GM08714 (cell line): ENCODE data around the gene ADPGK.
"Not testable (repeated sequence)": the region's sequence is repeated elsewhere in the genome, so short reads cannot be mapped to it uniquely, and the experiment has no call there.

Experiments used
- H3K4me3 ChIP-seq: fragments of 200-500 bp; sonication (Bioruptor generic); 2 replicates; pipeline ENCODE4 v1.5.1; 2014; ENCODE audit warnings: mild to moderate bottlenecking, low read length, inconsistent platforms
- ZNF274 ChIP-seq: IDR thresholded peaks from 2 replicates; pipeline ENCODE4 v1.6.1; 2012; ENCODE audit warnings: mild to moderate bottlenecking, low read depth, low read length

ADPGK gene

GRCh38 chr15:72783640-72784455, at the start of gene ADPGK:
Gene ADPGK (minus strand): TSS chr15:72783758. CDS start chr15:72783691, 67 bp downstream.
- no peak for TF ChIP-seq ZNF274
- H3K4me3 ChIP-seq, result peak within 1 kb of the TSS; percentile 80

GRCh38 chr15:72827226-72827625, 43.7 kb upstream of the ADPGK start:
- H3K4me3 ChIP-seq, result no peak overlapping the region
- no peak for TF ChIP-seq ZNF274

- TF ChIP-seq ZNF274, result no peak
These were observed 43.1 kb upstream of the ADPGK start for GRCh38 chr15:72826611-72827010.

DNA sequence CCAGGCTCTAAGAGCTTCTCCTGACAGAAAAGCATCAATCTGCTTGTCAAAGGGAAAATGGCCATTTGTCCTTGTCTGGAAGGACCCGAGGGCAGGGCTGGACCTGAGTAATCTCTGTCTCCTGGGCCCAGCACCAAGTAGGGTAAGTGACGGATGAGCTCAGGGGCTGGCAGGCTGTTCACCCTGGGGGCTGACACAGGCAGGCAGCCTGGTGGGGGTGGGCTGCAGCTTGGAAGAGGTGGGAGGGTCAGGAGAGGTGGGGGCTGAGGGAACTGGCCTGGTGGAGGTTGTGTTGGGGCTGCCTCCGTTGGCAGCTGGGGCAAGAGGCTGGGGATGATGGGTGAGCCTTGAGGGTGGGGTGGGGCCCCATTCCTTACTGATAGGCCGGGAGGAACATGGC, 42.3 kb upstream of the ADPGK start:
- H3K4me3 ChIP-seq, result no peak overlapping the region
- no peak for TF ChIP-seq ZNF274

More at GRCh38 chr15:72826611-72827010, 43.1 kb upstream of the ADPGK start:
- H3K4me3 ChIP-seq, result no peak overlapping the region

- TF ChIP-seq ZNF274, result no peak
- no peak overlapping the region for H3K4me3 ChIP-seq
These were observed 41.2 kb upstream of the ADPGK start for GRCh38 chr15:72824781-72825180.

DNA sequence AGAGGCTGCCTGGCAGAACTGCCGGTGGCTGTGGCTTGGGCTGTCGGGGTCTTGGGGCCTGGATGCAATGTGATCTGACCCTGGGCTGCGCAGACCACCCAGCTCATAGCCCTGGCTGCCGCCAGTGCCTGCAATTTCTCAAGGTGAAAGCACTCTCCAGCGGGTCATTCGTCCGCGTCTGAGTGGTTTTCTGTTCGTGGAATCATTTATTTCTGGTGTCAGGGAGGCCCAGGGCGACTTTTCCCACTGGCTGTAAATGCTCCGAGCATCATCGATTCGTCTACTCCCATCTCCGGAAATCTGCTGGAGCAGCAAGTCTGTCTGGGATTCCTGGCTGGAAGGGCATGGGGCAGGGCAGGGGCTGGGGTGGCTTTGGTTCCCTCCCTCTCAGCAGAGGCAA, 40.6 kb upstream of the ADPGK start:
- no peak for TF ChIP-seq ZNF274
- H3K4me3 ChIP-seq, result no peak overlapping the region

GRCh38 chr15:72820278-72820677, 36.7 kb upstream of the ADPGK start:
- TF ChIP-seq ZNF274, result no peak
- no peak overlapping the region for H3K4me3 ChIP-seq

- TF ChIP-seq ZNF274, result no peak
These were observed 35.1 kb upstream of the ADPGK start for GRCh38 chr15:72818632-72819031.

DNA sequence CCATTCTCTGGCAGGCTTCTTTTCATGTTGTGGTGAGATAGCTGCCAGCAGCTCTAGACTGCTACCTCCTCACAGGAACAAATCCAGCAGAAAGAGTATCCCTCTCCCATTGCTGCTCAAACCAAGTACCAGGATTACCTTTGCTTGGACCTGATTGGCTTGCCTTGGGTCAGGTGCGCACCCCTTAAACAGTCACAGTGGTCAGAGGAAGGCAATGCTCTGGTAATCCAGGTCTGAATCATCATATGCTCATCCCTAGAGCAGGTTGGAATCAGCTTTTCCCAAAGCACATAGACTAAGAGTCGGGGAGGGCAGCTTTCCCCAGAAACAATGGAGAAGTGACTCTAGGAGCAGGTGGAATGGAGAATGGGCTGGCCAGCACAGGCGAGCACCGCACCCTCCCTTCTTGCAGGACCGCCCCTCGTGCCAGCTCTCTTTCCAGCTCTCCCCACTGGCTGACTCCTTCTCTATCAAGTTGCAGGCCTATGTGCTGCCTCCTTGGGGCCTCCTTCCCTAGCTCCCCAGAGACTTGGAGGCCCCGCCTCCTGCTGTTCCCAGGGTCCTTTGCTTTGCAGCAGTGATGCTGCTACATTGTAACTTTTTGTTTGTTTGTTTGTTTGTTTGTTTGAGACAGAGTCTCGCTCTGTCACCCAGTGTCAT, 29.9 kb upstream of the ADPGK start:
- TF ChIP-seq ZNF274, result no peak
- H3K4me3 ChIP-seq, result no peak overlapping the region

More at GRCh38 chr15:72818632-72819031, 35.1 kb upstream of the ADPGK start:
- no peak overlapping the region for H3K4me3 ChIP-seq

GRCh38 chr15:72809329-72809728, 25.8 kb upstream of the ADPGK start:
- no peak for TF ChIP-seq ZNF274
- no peak overlapping the region for H3K4me3 ChIP-seq

DNA sequence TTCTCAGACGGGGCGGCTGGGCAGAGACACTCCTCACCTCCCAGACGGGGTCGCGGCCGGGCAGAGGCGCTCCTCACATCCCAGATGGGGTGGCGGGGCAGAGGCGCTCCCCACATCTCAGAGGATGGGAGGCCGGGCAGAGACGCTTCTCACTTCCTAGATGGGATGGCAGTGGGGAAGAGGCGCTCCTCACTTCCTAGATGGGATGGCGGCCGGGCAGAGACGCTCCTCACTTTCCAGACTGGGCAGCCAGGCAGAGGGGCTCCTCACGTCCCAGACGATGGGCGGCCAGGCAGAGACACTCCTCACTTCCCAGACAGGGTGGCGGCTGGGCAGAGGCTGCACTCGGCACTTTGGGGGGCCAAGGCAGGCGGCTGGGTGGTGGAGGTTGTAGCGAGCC, 23.8 kb upstream of the ADPGK start:
- not testable (repeated sequence) for H3K4me3 ChIP-seq

GRCh38 chr15:72803006-72803405, 19.4 kb upstream of the ADPGK start:
- TF ChIP-seq ZNF274, result no peak
- H3K4me3 ChIP-seq, result no peak overlapping the region

DNA sequence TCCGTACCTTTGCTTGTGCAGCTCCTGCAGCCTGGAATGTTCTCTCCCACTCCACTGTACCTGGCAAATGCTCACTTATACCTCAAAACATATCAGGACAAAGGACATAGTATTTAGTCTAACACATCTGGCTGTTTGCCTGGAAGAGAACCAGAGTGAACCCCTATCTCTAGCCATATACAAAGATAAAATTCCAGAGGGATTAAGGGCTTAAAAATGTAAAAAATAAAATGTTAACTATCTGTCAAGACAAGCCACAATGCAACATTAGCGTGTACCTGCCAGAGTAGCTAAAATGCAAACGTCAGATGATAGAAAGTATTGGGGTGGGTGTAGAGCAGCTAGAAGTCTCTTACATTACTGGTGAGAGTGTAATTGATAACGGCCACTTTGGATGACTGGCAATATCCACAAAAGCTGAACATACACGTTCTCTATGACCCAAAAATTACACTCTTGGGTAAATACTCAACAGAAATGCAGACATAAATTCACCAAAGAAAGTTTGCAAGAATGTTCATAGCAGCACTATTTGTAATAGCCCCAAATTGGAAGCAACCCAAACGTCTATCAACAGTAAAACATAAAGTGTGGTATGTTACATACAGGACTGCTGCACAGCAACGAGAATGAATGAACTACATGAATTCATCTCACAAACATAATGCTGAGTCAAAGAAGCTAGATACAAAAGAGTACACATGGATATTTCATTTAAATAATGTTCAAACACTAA, 18.2 kb upstream of the ADPGK start:
- no peak for TF ChIP-seq ZNF274
- H3K4me3 ChIP-seq, result no peak overlapping the region

GRCh38 chr15:72800833-72801481, 17.4 kb upstream of the ADPGK start:
- H3K4me3 ChIP-seq, result no peak overlapping the region
- TF ChIP-seq ZNF274, result no peak
